ENCODE data around the gene P2RY13. TPM values are rescaled to one million over a fixed set of nuclear protein-coding genes. Genes with fewer than 3 reads are reported as not detected.
A peak's percentile ranks its signal among the peaks of the same experiment; 100 is the strongest.

Gene P2RY13
- total and polyA plus RNA-seq, 11 donors, result 0.23 to 7.3 (median 0.45) TPM

DNA sequence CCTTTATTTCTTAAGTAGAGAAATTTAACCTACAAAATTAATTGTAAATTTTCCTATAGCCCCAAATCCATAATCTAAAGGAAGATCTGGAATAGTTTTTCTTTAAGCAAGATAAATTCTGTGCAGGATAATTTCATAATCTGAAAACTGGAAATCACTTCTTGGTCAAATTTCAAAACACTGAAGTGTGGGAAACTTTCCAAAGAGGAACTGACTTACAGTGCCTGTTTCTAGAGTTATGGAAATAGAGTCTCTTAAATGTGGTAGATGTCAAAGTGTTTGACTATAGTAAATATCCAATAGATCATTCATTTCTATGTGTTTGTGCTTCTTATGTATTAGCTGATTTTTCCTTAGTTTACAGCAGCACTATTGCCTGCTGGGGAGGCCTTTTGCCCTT lies 1.6 kb upstream of the P2RY13 start:
- H3K4me1 ChIP-seq, result peaks cover 0 to 42% (median 0%) of the 10 kb centered on the region in 12 donors
- no peaks in the 10 kb centered on the region for H3K27me3 ChIP-seq
- intact Hi-C loops (cut with DNase I), result no loop called here
- no peaks in the 10 kb centered on the region for H3K9me3 ChIP-seq
- ATAC-seq (no peak), DNase-seq (no peak)
- peak overlapping the region in 1 of 12 donors; percentile 72 for H3K27ac ChIP-seq
- TF ChIP-seq, protein P1, sequence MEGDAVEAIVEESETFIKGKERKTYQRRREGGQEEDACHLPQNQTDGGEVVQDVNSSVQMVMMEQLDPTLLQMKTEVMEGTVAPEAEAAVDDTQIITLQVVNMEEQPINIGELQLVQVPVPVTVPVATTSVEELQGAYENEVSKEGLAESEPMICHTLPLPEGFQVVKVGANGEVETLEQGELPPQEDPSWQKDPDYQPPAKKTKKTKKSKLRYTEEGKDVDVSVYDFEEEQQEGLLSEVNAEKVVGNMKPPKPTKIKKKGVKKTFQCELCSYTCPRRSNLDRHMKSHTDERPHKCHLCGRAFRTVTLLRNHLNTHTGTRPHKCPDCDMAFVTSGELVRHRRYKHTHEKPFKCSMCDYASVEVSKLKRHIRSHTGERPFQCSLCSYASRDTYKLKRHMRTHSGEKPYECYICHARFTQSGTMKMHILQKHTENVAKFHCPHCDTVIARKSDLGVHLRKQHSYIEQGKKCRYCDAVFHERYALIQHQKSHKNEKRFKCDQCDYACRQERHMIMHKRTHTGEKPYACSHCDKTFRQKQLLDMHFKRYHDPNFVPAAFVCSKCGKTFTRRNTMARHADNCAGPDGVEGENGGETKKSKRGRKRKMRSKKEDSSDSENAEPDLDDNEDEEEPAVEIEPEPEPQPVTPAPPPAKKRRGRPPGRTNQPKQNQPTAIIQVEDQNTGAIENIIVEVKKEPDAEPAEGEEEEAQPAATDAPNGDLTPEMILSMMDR (IDR thresholded peaks at IDR 0.05), result no peak
- no peak overlapping the region for H3K4me3 ChIP-seq
- H3K36me3 ChIP-seq, result no peaks in the 10 kb centered on the region

DNA sequence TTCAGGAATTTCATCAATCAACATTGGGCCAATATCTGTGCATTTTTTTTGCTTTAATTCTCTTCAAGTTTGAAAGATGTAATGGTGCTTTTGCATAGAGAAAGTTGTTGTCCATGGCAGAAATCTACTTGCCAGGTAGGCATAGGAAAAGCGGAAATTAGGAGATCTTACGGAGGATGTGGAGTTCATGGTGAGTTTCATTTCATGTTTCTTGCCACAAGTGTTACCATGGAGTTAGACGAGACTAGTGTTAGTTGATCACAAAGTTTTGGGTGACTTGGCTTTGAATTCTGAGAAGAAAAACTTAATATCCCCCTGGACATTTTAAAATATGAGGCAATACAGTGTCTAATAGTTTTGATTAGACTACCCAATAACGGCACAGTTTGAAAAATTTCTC lies 1.0 kb upstream of the P2RY13 start:
- H3K4me3 ChIP-seq, result peak overlapping the region in 1 of 12 donors; percentile 1
- peaks cover 0 to 42% (median 0%) of the 10 kb centered on the region in 12 donors for H3K4me1 ChIP-seq
- TF ChIP-seq, protein P1 (IDR thresholded peaks at IDR 0.05), result no peak
- no peak for TF ChIP-seq POLR2A (IDR thresholded peaks at IDR 0.05)
- H3K9me3 ChIP-seq, result no peaks in the 10 kb centered on the region
- 71 to 92% (median 79%) methylated on average over 4 of the region's 4 CpGs for WGBS, 4 donors
- H3K27me3 ChIP-seq, result no peaks in the 10 kb centered on the region
- H3K36me3 ChIP-seq, result no peaks in the 10 kb centered on the region
- intact Hi-C loops (cut with DNase I), result no loop called here
- DNase-seq (no peak), ATAC-seq (no peak)
- peak overlapping the region in 1 of 12 donors; percentile 72 for H3K27ac ChIP-seq

DNA sequence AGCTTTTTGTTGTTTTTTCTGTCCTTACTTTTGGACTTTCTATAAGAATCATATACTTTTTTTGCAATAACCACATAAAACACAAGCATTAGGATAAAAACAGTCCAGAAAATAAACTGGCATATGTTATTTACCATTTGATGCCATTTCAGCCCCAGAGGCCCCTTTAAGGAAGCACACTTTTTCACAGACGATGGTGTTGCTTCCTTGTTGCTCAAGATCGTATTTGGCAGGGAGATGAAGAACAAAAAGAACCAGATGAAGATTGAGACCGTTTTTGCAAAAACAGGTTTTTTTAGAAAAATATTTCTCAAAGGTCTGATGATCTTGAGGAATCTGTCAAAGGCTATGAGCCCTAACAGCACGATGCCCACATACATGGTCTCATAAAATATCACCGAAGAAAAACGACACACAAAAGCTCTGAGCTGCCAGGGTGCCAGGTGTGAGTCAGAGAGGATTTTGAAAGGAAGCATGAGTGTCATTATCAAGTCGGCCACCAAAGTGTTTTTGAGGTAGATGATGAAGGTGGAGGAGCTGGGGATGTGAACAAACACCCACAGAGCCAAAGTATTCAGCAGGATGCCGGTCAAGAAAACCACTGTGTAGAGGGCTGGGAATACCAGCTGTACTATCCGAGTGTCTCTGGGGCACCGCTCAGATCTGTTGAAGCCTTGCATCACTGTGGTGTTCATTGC lies 902 bp downstream of the P2RY13 start:
- ATAC-seq (peak in 3 of 4 donors; percentile 26 to 54 (median 46)), DNase-seq (no peak)
- no peaks in the 10 kb centered on the region for H3K36me3 ChIP-seq
- peaks cover 0 to 42% (median 0%) of the 10 kb centered on the region in 12 donors for H3K4me1 ChIP-seq
- intact Hi-C loops (cut with DNase I), result loop anchor here in 3 of 10 donors (5.0 kb wide), 2 partner anchors 101 to 161 kb away; no protein-coding TSS in a partner anchor
- no peaks in the 10 kb centered on the region for H3K27me3 ChIP-seq
- no peaks in the 10 kb centered on the region for H3K9me3 ChIP-seq
- peak overlapping the region in 9 of 12 donors; percentile 0 to 56 (median 17) for H3K4me3 ChIP-seq
- peak overlapping the region in 4 of 12 donors; percentile 20 to 72 (median 24) for H3K27ac ChIP-seq
- WGBS, 4 donors, result 64 to 65% (median 64%) methylated on average over 10 of the region's 10 CpGs
- TF ChIP-seq POLR2A (IDR thresholded peaks at IDR 0.05), result no peak
- TF ChIP-seq, protein P1 (IDR thresholded peaks at IDR 0.05), result no peak

DNA sequence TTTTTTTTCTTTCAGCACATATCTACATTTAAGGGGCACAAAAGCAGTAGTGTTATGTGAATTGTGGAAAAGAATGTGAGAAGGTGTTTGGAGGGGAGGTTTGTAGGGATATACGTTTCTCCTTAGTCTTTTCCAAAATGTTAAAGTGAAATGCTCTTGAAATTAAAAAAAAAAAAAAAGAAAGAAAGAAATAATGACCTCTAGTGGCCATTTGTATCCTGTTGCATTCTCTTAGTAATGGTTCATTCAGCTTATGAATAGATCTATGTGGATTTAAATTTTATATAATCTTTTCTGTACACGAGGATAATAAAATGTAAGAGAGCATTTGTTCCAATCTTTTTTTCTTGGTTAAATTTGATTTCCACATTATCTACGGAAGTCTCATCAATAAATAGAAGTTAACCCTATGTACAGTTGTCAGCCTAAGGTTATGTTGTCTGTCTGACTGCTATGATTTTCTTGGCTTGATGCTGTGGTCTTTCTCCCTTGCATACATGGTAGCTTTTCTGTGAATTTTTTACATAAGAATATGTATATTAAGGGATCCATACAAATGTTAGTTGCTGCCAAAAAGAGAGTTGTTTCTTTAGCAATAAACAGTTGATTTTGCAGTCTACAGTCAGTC lies 1.7 kb downstream of the P2RY13 start:
- peak in 1 of 4 donors; percentile 51 for ATAC-seq
- Histone ChIP-seq H3K27ac (peak overlapping the region in 2 of 12 donors; percentile 20 to 72), H3K27me3 (no peaks in the 10 kb centered on the region), H3K4me3 (peak overlapping the region in 8 of 12 donors; percentile 6 to 56 (median 24)), H3K36me3 (no peaks in the 10 kb centered on the region), H3K9me3 (no peaks in the 10 kb centered on the region), H3K4me1 (peaks cover 0 to 41% (median 0%) of the 10 kb centered on the region in 12 donors)
- TF ChIP-seq, protein P1 (IDR thresholded peaks at IDR 0.05), result peak; percentile 42 to 72 (median 60)
- no peak for TF ChIP-seq POLR2A (IDR thresholded peaks at IDR 0.05)
- intact Hi-C loops (cut with DNase I), result loop anchor here in 3 of 10 donors (2.0 to 5.0 kb wide), 3 partner anchors 100 to 160 kb away; no protein-coding TSS in a partner anchor
- WGBS, 4 donors, result 18 to 27% (median 24%) methylated on average over 3 of the region's 3 CpGs
- no peak for DNase-seq

Data from heart left ventricle (tissue), 16 donors.